HEK293 (cell line): Measurements from ENCODE around the gene CTSZ.

Source experiments
- CTCF ChIA-PET: fragments of 350-600 bp; formaldehyde crosslinking; extraction: SDS; loops from one replicate; lab custom pipeline; 2021; ENCODE audit warnings: antibody characterized with exemption; lab: Yijun Ruan, JAX
- POLR2A ChIA-PET: fragments of 300-600 bp; formaldehyde crosslinking; extraction: SDS; loops from one replicate; lab custom pipeline; 2020; ENCODE audit warnings: antibody characterized with exemption, inconsistent platforms; lab: Yijun Ruan, JAX
- H3K27ac ChIP-seq: fragments of 200-500 bp; sonication (Bioruptor generic); 2 replicates; pipeline ENCODE4 v1.5.1; 2014; ENCODE audit warnings: low read depth, low read length, control low read depth, inconsistent platforms; ENCODE audit errors: extremely low read depth
- H3K36me3 ChIP-seq, 2 experiments: fragments of 200-500 bp in 1 of 2; sonication (Bioruptor generic) in 1 of 2; 1 replicate in 1 of 2; 2 replicates in 1 of 2; pipeline ENCODE4 v1.5.1; 2014 to 2017; ENCODE audit warnings: inconsistent platforms in 2 of 2, low read length in 2 of 2; ENCODE audit not compliant: control insufficient read depth in 2 of 2, insufficient read depth in 1 of 2
- H3K4me1 ChIP-seq: fragments of 200-500 bp; sonication (Bioruptor generic); 2 replicates; pipeline ENCODE4 v1.5.1; 2014; ENCODE audit warnings: mild to moderate bottlenecking, low read length, inconsistent platforms; ENCODE audit not compliant: control insufficient read depth, insufficient read depth
- H3K4me3 ChIP-seq: 2 replicates; pipeline ENCODE4 v1.5.1; 2011; ENCODE audit warnings: low read depth, mild to moderate bottlenecking, control low read depth, low read length, moderate library complexity
- H3K9me3 ChIP-seq: fragments of 200-500 bp; sonication (Bioruptor generic); 2 replicates; pipeline ENCODE4 v1.5.1; 2014; ENCODE audit warnings: low read depth, low read length, inconsistent platforms; ENCODE audit not compliant: control insufficient read depth, insufficient read depth
- GLIS2 ChIP-seq: fragments of 450-650 bp; formaldehyde crosslinking; IDR thresholded peaks from 2 replicates; pipeline ENCODE4 v1.5.1; 2016; ENCODE audit warnings: missing biosample characterization, missing genetic modification characterization
- IKZF3 ChIP-seq: fragments of 450-650 bp; IDR thresholded peaks from 2 replicates; pipeline ENCODE4 v1.5.0; 2018; ENCODE audit warnings: missing biosample characterization, mild to moderate bottlenecking, missing genetic modification characterization, moderate library complexity
- KLF1 ChIP-seq: fragments of 450-650 bp; formaldehyde crosslinking; IDR thresholded peaks from 2 replicates; pipeline ENCODE4 v1.5.1; 2016; ENCODE audit warnings: missing biosample characterization, missing genetic modification characterization
- KLF10 ChIP-seq: fragments of 450-650 bp; IDR thresholded peaks from 2 replicates; pipeline ENCODE4 v1.5.1; 2018; ENCODE audit warnings: missing biosample characterization, mild to moderate bottlenecking, missing genetic modification characterization
- KLF8 ChIP-seq: fragments of 450-650 bp; formaldehyde crosslinking; IDR thresholded peaks from 2 replicates; pipeline ENCODE4 v1.5.1; 2016; ENCODE audit warnings: missing biosample characterization, missing genetic modification characterization
- MZF1 ChIP-seq: fragments of 450-650 bp; formaldehyde crosslinking; IDR thresholded peaks from 2 replicates; pipeline ENCODE4 v1.5.1; 2017; ENCODE audit warnings: missing biosample characterization, missing genetic modification characterization, borderline replicate concordance
- SCRT1 ChIP-seq: fragments of 450-650 bp; formaldehyde crosslinking; IDR thresholded peaks from 2 replicates; pipeline ENCODE4 v1.5.1; 2016; ENCODE audit warnings: missing biosample characterization, missing genetic modification characterization, borderline replicate concordance
- SP2 ChIP-seq: fragments of 450-650 bp; formaldehyde crosslinking; IDR thresholded peaks from 2 replicates; pipeline ENCODE4 v1.5.1; 2016; ENCODE audit warnings: missing biosample characterization, missing genetic modification characterization
- TRIM28 ChIP-seq: IDR thresholded peaks from 2 replicates; pipeline ENCODE4 v1.6.1; 2011; ENCODE audit warnings: low read length, control low read depth, borderline replicate concordance
- YY1 ChIP-seq: fragments of 450-650 bp; formaldehyde crosslinking; IDR thresholded peaks from 2 replicates; pipeline ENCODE4 v1.5.1; 2018; ENCODE audit warnings: missing biosample characterization, missing genetic modification characterization
- YY2 ChIP-seq: fragments of 450-650 bp; formaldehyde crosslinking; IDR thresholded peaks from 2 replicates; pipeline ENCODE4 v1.5.1; 2016; ENCODE audit warnings: missing biosample characterization, missing genetic modification characterization
- ZBTB17 ChIP-seq: fragments of 450-650 bp; formaldehyde crosslinking; IDR thresholded peaks from 2 replicates; pipeline ENCODE4 v1.5.1; 2016; ENCODE audit warnings: missing biosample characterization, missing genetic modification characterization
- ZBTB20 ChIP-seq: fragments of 450-650 bp; formaldehyde crosslinking; IDR thresholded peaks from 2 replicates; pipeline ENCODE4 v1.5.1; 2016; ENCODE audit warnings: missing biosample characterization, missing genetic modification characterization
- ZIC2 ChIP-seq: fragments of 450-650 bp; formaldehyde crosslinking; IDR thresholded peaks from 2 replicates; pipeline ENCODE4 v1.5.1; 2016; ENCODE audit warnings: missing biosample characterization, missing genetic modification characterization
- ZNF335 ChIP-seq: fragments of 450-650 bp; formaldehyde crosslinking; conservative IDR thresholded peaks from 2 replicates; pipeline ENCODE4 v1.5.1; 2016; ENCODE audit warnings: missing biosample characterization, missing genetic modification characterization
- ZNF610 ChIP-seq: fragments of 450-650 bp; formaldehyde crosslinking; IDR thresholded peaks from 2 replicates; pipeline ENCODE4 v1.5.1; 2016; ENCODE audit warnings: missing biosample characterization, missing genetic modification characterization, borderline replicate concordance
- ZSCAN30 ChIP-seq: fragments of 450-650 bp; IDR thresholded peaks from 2 replicates; pipeline ENCODE4 v1.5.1; 2018; ENCODE audit warnings: missing biosample characterization, mild to moderate bottlenecking, missing genetic modification characterization, moderate library complexity
- ZXDB ChIP-seq: fragments of 450-650 bp; formaldehyde crosslinking; IDR thresholded peaks from 2 replicates; pipeline ENCODE4 v1.5.1; 2016; ENCODE audit warnings: missing biosample characterization, missing genetic modification characterization
- TF ChIP-seq, protein P1 (sequence below): fragments of 450-650 bp; formaldehyde crosslinking; IDR thresholded peaks from 2 replicates; pipeline ENCODE4 v1.5.0; 2017; ENCODE audit warnings: missing biosample characterization, missing genetic modification characterization, borderline replicate concordance
- TF ChIP-seq, protein P2 (sequence below): fragments of 450-650 bp; formaldehyde crosslinking; IDR thresholded peaks from 2 replicates; pipeline ENCODE4 v1.5.1; 2016; ENCODE audit warnings: missing biosample characterization, missing genetic modification characterization
- TF ChIP-seq, protein P3 (sequence below): fragments of 450-650 bp; formaldehyde crosslinking; IDR thresholded peaks from 2 replicates; pipeline ENCODE4 v1.5.1; 2016; ENCODE audit warnings: missing biosample characterization, missing genetic modification characterization
- TF ChIP-seq, protein P4 (sequence below): fragments of 450-650 bp; formaldehyde crosslinking; conservative IDR thresholded peaks from 2 replicates; pipeline ENCODE4 v1.5.1; 2016; ENCODE audit warnings: low read depth, missing biosample characterization, missing genetic modification characterization
- TF ChIP-seq, protein P5 (sequence below): fragments of 450-650 bp; formaldehyde crosslinking; IDR thresholded peaks from 2 replicates; pipeline ENCODE4 v1.5.1; 2016; ENCODE audit warnings: missing biosample characterization, missing genetic modification characterization

CTSZ gene

DNA sequence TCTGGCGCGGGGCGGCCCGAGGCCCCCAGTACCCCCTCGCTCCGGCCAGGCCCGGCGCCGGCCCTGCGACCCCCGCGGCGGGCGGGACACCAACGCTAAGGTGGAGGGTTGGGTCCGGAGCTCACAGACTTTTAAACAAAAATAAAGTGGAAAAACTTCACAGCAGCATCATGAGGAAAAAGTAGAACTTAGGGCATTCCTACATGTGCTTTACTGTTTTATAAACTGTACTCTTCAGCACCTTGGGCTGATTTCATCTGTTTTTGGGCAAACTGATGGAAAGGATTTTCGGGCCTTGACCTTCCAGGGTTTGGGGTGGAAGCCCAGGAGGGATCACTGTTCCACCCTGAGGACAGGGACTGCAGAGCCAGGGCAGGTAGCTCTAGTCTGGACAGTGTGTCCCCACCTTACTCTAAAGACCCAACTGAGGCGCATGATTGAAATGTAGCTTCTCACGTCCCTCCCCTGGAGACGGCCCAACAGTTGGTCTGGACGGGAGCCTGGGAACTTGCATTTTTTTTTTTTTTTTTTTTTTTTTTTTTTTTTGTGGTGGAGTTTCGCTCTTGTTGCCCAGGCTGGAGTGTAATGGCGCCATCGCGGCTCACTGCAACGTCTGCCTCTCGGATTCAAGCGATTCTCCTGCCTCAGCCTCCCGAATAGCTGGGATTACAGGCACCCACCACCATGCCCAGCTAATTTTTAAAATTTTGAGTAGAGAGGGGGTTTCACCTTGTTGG is 25.3 kb downstream of the CTSZ start (continued):
- TF ChIP-seq, protein P1, sequence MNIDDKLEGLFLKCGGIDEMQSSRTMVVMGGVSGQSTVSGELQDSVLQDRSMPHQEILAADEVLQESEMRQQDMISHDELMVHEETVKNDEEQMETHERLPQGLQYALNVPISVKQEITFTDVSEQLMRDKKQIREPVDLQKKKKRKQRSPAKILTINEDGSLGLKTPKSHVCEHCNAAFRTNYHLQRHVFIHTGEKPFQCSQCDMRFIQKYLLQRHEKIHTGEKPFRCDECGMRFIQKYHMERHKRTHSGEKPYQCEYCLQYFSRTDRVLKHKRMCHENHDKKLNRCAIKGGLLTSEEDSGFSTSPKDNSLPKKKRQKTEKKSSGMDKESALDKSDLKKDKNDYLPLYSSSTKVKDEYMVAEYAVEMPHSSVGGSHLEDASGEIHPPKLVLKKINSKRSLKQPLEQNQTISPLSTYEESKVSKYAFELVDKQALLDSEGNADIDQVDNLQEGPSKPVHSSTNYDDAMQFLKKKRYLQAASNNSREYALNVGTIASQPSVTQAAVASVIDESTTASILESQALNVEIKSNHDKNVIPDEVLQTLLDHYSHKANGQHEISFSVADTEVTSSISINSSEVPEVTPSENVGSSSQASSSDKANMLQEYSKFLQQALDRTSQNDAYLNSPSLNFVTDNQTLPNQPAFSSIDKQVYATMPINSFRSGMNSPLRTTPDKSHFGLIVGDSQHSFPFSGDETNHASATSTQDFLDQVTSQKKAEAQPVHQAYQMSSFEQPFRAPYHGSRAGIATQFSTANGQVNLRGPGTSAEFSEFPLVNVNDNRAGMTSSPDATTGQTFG: no peak
- peak; percentile 51; the same call in 1 of the 2 replicates for TF ChIP-seq SCRT1
- TF ChIP-seq TRIM28: no peak
- TF ChIP-seq, protein P2, sequence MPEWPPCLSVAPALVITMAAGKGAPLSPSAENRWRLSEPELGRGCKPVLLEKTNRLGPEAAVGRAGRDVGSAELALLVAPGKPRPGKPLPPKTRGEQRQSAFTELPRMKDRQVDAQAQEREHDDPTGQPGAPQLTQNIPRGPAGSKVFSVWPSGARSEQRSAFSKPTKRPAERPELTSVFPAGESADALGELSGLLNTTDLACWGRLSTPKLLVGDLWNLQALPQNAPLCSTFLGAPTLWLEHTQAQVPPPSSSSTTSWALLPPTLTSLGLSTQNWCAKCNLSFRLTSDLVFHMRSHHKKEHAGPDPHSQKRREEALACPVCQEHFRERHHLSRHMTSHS: no peak
- peak; percentile 36; the same call in 1 of the 2 replicates for TF ChIP-seq ZSCAN30
- TF ChIP-seq ZBTB17 (tag by site-specific recombination): no peak

DNA sequence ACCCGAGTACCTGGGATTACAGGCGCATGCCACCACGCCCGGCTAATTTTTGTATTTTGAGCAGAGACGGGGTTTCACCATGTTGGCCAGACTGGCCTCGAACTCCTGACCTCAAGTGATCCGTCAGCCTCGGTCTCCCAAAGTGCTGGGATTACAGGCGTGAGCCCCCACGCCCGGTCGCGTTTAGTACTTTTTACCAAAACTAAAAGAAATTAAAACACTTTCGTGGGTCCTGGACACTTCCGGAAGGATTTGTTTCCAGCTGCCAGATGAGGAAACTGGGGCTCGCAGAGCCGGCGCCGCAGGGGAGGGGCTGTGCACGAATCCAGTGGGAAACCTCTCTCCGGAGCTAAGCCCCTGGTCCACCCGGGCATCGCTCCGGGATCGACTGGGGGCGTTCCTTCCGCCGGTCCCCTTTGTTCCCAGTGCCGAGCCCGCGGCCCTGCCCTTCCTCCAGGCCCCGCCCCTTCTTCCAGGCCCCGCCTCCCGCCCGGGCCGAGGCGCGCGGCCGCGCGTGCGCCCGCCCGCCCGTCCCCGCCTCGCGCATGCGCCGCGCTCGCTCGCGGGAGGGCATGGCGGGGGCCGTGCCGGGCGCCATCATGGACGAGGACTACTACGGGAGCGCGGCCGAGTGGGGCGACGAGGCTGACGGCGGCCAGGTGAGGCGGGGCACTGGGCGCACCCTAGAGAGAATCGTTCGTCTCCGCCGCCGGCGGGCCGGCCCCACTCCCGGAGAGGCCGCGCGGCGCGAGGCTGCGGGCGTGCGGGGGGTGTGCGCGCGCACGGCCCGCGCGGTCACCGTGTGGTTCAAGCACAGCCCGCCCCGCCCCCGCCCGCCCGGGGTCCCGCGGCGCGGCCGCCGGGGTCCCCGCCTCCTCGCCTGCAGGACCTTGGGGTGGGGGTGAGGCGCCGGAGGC is 26.1 kb downstream of the CTSZ start, which contains the start of gene NELFCD:
TSS of gene NELFCD (plus strand) at position 546 of the 917 bp plus-strand sequence. CDS start at position 600, 54 bp downstream.
- Histone ChIP-seq H3K9me3 (no peaks in the 10 kb centered on the region), H3K27ac (peak within 1 kb of the TSS; percentile 77), H3K4me3 (peak within 1 kb of the TSS; percentile 84), H3K4me1 (no peaks in the 10 kb centered on the region), H3K36me3 (peaks cover 0 to 14% of the 10 kb centered on the region in 2 experiments; a peak in 2 of 3 replicates)
- POLR2A ChIA-PET: interaction anchor here (0.6 to 3.0 kb wide), 6 partner anchors 8 to 124 kb away, joined by 3 to 14 read pairs (median 5); partner anchors contain the start of gene ATP5F1E
- CTCF ChIA-PET: interaction anchor here (0.6 kb wide), 1 partner anchor 492 kb away, joined by 6 read pairs; no protein-coding TSS in a partner anchor
- TF ChIP-seq GLIS2 (tag by site-specific recombination): peak; percentile 82
- TF ChIP-seq, protein P3, sequence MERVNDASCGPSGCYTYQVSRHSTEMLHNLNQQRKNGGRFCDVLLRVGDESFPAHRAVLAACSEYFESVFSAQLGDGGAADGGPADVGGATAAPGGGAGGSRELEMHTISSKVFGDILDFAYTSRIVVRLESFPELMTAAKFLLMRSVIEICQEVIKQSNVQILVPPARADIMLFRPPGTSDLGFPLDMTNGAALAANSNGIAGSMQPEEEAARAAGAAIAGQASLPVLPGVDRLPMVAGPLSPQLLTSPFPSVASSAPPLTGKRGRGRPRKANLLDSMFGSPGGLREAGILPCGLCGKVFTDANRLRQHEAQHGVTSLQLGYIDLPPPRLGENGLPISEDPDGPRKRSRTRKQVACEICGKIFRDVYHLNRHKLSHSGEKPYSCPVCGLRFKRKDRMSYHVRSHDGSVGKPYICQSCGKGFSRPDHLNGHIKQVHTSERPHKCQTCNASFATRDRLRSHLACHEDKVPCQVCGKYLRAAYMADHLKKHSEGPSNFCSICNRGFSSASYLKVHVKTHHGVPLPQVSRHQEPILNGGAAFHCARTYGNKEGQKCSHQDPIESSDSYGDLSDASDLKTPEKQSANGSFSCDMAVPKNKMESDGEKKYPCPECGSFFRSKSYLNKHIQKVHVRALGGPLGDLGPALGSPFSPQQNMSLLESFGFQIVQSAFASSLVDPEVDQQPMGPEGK (tag by site-specific recombination): peak; percentile 55; the same call in 1 of the 2 replicates
- TF ChIP-seq, protein P4, sequence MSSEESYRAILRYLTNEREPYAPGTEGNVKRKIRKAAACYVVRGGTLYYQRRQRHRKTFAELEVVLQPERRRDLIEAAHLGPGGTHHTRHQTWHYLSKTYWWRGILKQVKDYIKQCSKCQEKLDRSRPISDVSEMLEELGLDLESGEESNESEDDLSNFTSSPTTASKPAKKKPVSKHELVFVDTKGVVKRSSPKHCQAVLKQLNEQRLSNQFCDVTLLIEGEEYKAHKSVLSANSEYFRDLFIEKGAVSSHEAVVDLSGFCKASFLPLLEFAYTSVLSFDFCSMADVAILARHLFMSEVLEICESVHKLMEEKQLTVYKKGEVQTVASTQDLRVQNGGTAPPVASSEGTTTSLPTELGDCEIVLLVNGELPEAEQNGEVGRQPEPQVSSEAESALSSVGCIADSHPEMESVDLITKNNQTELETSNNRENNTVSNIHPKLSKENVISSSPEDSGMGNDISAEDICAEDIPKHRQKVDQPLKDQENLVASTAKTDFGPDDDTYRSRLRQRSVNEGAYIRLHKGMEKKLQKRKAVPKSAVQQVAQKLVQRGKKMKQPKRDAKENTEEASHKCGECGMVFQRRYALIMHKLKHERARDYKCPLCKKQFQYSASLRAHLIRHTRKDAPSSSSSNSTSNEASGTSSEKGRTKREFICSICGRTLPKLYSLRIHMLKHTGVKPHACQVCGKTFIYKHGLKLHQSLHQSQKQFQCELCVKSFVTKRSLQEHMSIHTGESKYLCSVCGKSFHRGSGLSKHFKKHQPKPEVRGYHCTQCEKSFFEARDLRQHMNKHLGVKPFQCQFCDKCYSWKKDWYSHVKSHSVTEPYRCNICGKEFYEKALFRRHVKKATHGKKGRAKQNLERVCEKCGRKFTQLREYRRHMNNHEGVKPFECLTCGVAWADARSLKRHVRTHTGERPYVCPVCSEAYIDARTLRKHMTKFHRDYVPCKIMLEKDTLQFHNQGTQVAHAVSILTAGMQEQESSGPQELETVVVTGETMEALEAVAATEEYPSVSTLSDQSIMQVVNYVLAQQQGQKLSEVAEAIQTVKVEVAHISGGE (tag by site-specific recombination): peak; percentile 77
- no peak for TF ChIP-seq SCRT1
- peak; percentile 63; the same call in 1 of the 2 replicates for TF ChIP-seq YY2 (tag by site-specific recombination)
- peak; percentile 76 for TF ChIP-seq SP2 (tag by site-specific recombination)
- TF ChIP-seq KLF8: 0 out of 2 replicates have a peak, but pooled peaks have one; percentile 54
- TF ChIP-seq KLF10 (tag by site-specific recombination): peak; percentile 84
- TF ChIP-seq ZBTB20 (tag by site-specific recombination): peak; percentile 60; the same call in 1 of the 2 replicates
- peak; percentile 75 for TF ChIP-seq ZBTB17 (tag by site-specific recombination)
- no peak for TF ChIP-seq MZF1
- peak; percentile 84 for TF ChIP-seq IKZF3 (tag by site-specific recombination)
- peak; percentile 78 for TF ChIP-seq ZNF335 (tag by site-specific recombination)
- TF ChIP-seq ZXDB (tag by site-specific recombination): peak; percentile 70
- peak; percentile 45; the same call in 1 of the 2 replicates for TF ChIP-seq KLF1 (tag by site-specific recombination)
- peak; percentile 69; the same call in 1 of the 2 replicates for TF ChIP-seq YY1 (tag by site-specific recombination)
- TF ChIP-seq, protein P5, sequence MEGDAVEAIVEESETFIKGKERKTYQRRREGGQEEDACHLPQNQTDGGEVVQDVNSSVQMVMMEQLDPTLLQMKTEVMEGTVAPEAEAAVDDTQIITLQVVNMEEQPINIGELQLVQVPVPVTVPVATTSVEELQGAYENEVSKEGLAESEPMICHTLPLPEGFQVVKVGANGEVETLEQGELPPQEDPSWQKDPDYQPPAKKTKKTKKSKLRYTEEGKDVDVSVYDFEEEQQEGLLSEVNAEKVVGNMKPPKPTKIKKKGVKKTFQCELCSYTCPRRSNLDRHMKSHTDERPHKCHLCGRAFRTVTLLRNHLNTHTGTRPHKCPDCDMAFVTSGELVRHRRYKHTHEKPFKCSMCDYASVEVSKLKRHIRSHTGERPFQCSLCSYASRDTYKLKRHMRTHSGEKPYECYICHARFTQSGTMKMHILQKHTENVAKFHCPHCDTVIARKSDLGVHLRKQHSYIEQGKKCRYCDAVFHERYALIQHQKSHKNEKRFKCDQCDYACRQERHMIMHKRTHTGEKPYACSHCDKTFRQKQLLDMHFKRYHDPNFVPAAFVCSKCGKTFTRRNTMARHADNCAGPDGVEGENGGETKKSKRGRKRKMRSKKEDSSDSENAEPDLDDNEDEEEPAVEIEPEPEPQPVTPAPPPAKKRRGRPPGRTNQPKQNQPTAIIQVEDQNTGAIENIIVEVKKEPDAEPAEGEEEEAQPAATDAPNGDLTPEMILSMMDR: no peak
- no peak for TF ChIP-seq ZNF610
- TF ChIP-seq ZIC2: 0 out of 2 replicates have a peak, but pooled peaks have one; percentile 31
